ENCODE measurements around the gene AHDC1. TPM values are rescaled to one million over a fixed set of nuclear protein-coding genes. Genes with fewer than 3 reads are reported as not detected.
A peak's percentile ranks its signal among the peaks of the same experiment; 100 is the strongest.

AHDC1 gene
- total and polyA plus RNA-seq, 9 of the 15 experiments (the other 6 are each of a cell fraction or from before 2014, with no cell fraction given): 0.21 to 36.4 (median 4.7) TPM

GRCh38 chr1:27603681-27604578, at the start of gene AHDC1 (continued):
- TF ChIP-seq THRA (IDR thresholded peaks at IDR 0.05): no peak
- TF ChIP-seq ZFP36 (IDR thresholded peaks at IDR 0.05; ENCODE audit: low read depth, low read length, partially characterized antibody): peak; percentile 9
- no peak for TF ChIP-seq ATF2 (CRISPR knock-in tag; IDR thresholded peaks at IDR 0.05)
- no peak for TF ChIP-seq SP2 (IDR thresholded peaks at IDR 0.05; ENCODE audit: extremely low read depth, low read depth, low read length, poor library complexity, severe bottlenecking)
- no peak for TF ChIP-seq CCAR2 (IDR thresholded peaks at IDR 0.05; ENCODE audit: low read depth, low read length)
- peak in 1 of 2 experiments; percentile 66; a peak in 3 of 4 replicates for TF ChIP-seq MNT (conservative IDR thresholded peaks at IDR 0.05)
- TF ChIP-seq E2F3 (CRISPR knock-in tag; IDR thresholded peaks at IDR 0.05): no peak
- no peak for TF ChIP-seq MTF1 (CRISPR knock-in tag; IDR thresholded peaks at IDR 0.05; ENCODE audit: borderline replicate concordance)
- peak; percentile 78 for TF ChIP-seq SMAD4 (CRISPR knock-in tag; conservative IDR thresholded peaks at IDR 0.05)
- peak; percentile 79 for TF ChIP-seq CCNT2 (IDR thresholded peaks at IDR 0.05; ENCODE audit: borderline replicate concordance, extremely low read depth, insufficient read length, low read depth, low read length)
- no peak; a peak in 1 of 4 replicates for TF ChIP-seq BCLAF1 (IDR thresholded peaks at IDR 0.05; ENCODE audit: borderline replicate concordance in 1 of 2, control insufficient read depth in 1 of 2, low read depth in 2 of 2, low read length in 1 of 2)
- TF ChIP-seq TCF7L2 (IDR thresholded peaks at IDR 0.05; ENCODE audit: low read depth, low read length): no peak
- no peak for TF ChIP-seq TEAD2 (tag; IDR thresholded peaks at IDR 0.05)
- TF ChIP-seq RBM22 (IDR thresholded peaks at IDR 0.05; ENCODE audit: low read depth, low read length, poor library complexity, severe bottlenecking): no peak
- no peak for TF ChIP-seq CAMTA2 (CRISPR knock-in tag; conservative IDR thresholded peaks at IDR 0.05)
- peak; percentile 61 for TF ChIP-seq MYC (IDR thresholded peaks at IDR 0.05; ENCODE audit: low read depth, low read length)
- TF ChIP-seq MYC (CRISPR knock-in tag; IDR thresholded peaks at IDR 0.05; ENCODE audit: borderline replicate concordance, low read depth): no peak
- TF ChIP-seq ZNF764 (CRISPR knock-in tag; IDR thresholded peaks at IDR 0.05; ENCODE audit: low read depth): no peak
- 0 out of 4 replicates have a peak, but pooled peaks of 1 of the 2 experiments have one; percentile 26 for TF ChIP-seq TBL1XR1 (IDR thresholded peaks at IDR 0.05; ENCODE audit: low read length in 2 of 2)

Data from K562 (cell line).